ENCODE results near the gene TMEM38B. TPM values are rescaled to one million over a fixed set of nuclear protein-coding genes. Genes with fewer than 3 reads are reported as not detected.

TMEM38B gene
- total RNA-seq, 1 donor from 2014 or later: 34.5 TPM

DNA sequence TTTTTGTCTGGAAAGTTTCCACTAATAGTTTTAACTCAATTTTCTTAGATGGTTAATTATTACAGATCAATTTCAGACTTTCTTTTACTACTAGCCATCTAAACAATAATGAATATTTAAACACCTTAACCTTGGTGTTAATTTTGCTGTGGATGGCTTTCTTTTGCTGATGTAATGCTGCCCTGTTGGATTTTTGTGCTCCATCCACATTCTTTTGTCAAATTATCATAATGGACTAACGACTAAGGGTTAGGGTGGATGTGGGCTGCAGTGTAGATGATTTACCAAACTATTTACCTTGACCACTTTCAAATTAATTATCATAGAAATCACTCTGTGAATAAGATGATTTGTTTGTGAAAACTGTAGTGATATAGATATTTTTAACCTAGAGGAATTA, 15.6 kb upstream of the TMEM38B start:
- Histone ChIP-seq H3K4me3 (ENCODE audit: low read depth, low read length) (no peak overlapping the region), H3K36me3 (ENCODE audit: control insufficient read depth, insufficient read depth, low read length) (no peaks in the 10 kb centered on the region), H3K27me3 (ENCODE audit: control insufficient read depth, insufficient read depth, low read length) (no peaks in the 10 kb centered on the region)
- TF ChIP-seq CTCF (IDR thresholded peaks at IDR 0.05; ENCODE audit: insufficient read depth, low read length, severe bottlenecking): no peak
- DNase-seq (ENCODE audit: low read depth): no peak
- FAIRE-seq: no peak

DNA sequence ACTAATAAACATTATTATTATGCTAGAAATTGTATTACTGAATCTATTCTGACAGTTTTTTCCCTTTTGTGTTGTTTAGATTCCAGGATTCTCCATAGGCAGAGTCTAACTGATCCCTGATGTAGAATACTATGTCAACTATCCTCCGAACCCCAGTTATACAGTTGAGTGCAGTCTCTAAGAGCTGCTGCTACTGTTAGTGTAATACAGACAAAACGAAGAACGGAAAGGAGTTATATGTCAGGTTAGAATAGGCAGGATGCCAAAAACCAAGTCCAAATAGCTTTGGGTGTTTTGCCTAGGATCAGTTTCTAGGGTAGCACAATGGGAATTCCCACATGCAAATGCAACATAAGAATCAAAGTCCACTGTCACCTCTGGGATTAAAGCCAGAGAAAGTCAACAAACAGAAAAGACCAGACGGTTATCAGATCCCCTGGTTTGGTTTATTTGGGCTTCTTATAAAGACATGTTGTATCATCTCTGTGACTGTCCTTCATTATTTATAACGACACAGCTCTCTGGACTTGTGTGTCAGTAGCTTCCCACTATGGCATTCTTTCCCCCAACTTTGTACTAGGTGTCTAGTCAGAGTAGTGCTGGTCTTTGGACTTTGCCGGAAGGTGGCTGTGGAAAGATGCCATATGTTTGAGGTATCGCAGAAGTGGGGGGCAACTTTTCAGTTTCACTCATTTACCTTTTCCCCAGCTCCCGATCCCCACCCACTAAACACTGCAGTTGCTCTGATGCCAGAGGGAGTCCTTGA, 14.9 kb upstream of the TMEM38B start:
- Histone ChIP-seq H3K4me3 (ENCODE audit: low read depth, low read length) (no peak overlapping the region), H3K36me3 (ENCODE audit: control insufficient read depth, insufficient read depth, low read length) (no peaks in the 10 kb centered on the region), H3K27me3 (ENCODE audit: control insufficient read depth, insufficient read depth, low read length) (no peaks in the 10 kb centered on the region)
- no peak for FAIRE-seq
- no peak for DNase-seq (ENCODE audit: low read depth)
- no peak for TF ChIP-seq CTCF (IDR thresholded peaks at IDR 0.05; ENCODE audit: insufficient read depth, low read length, severe bottlenecking)

DNA sequence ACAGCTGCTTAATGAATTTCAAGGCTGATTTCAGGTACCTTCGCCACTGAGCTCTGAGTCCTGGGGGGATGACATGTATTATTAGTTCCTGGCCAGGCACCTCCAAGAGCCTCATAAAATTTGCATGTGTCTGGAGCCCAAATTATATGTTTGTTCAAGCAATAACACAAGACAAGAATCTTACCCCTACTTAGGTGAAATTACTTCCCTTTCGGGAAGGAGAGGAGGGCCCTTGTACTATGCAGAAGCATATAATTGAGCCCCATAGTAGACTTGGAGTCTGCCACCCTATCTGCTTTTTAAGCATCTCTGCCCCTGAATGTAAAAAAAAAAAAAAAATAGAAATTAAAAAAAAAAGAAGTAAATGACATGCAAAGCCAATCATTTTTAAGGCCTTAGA, 13.0 kb upstream of the TMEM38B start:
- H3K36me3 ChIP-seq (ENCODE audit: control insufficient read depth, insufficient read depth, low read length): no peaks in the 10 kb centered on the region
- no peak for FAIRE-seq
- no peaks in the 10 kb centered on the region for H3K27me3 ChIP-seq (ENCODE audit: control insufficient read depth, insufficient read depth, low read length)
- TF ChIP-seq CTCF (IDR thresholded peaks at IDR 0.05; ENCODE audit: insufficient read depth, low read length, severe bottlenecking): no peak
- H3K4me3 ChIP-seq (ENCODE audit: low read depth, low read length): no peak overlapping the region
- no peak for DNase-seq (ENCODE audit: low read depth)

DNA sequence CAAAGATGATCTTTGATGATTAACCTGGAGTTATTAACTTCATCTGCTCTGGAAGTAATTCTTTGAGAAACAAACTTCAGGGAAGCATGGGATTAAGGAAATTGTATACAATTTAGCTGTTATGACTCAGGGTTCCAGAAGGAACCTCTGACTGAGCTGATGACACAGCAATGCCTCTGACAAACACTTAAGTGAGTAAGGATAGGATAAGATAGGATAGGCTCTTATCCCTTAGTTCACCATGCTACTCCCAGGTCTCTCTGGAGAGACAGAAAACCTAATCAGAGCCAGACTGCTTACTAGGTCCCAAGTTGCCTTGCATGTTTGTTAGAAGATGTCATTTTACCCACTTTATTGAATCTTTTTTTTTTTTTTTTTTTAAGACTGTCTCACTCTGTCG, 12.6 kb upstream of the TMEM38B start:
- Histone ChIP-seq H3K27me3 (ENCODE audit: control insufficient read depth, insufficient read depth, low read length) (no peaks in the 10 kb centered on the region), H3K36me3 (ENCODE audit: control insufficient read depth, insufficient read depth, low read length) (no peaks in the 10 kb centered on the region), H3K4me3 (ENCODE audit: low read depth, low read length) (no peak overlapping the region)
- DNase-seq (ENCODE audit: low read depth): peak; percentile 86
- FAIRE-seq: no peak
- no peak for TF ChIP-seq CTCF (IDR thresholded peaks at IDR 0.05; ENCODE audit: insufficient read depth, low read length, severe bottlenecking)

- H3K27me3 ChIP-seq (ENCODE audit: control insufficient read depth, insufficient read depth, low read length): no peaks in the 10 kb centered on the region
- no peak overlapping the region for H3K4me3 ChIP-seq (ENCODE audit: low read depth, low read length)
- FAIRE-seq: no peak
- DNase-seq (ENCODE audit: low read depth): no peak
- TF ChIP-seq CTCF (IDR thresholded peaks at IDR 0.05; ENCODE audit: insufficient read depth, low read length, severe bottlenecking): no peak
- H3K36me3 ChIP-seq (ENCODE audit: control insufficient read depth, insufficient read depth, low read length): no peaks in the 10 kb centered on the region
Measured at GRCh38 chr9:105683688-105684275, 10.6 kb upstream of the TMEM38B start.

Measured in bronchial epithelial cell (primary cell).